Ishikawa (cell line): ENCODE results near the gene PRKN.

Source experiments
- CEBPB ChIP-seq: IDR thresholded peaks from 2 replicates; pipeline ENCODE4 v1.6.1; 2012
- CREB1 ChIP-seq: IDR thresholded peaks from 2 replicates; pipeline ENCODE4 v1.6.1; 2012; ENCODE audit warnings: low read depth
- EGR1 ChIP-seq: IDR thresholded peaks from 2 replicates; pipeline ENCODE4 v1.6.1; 2012
- EP300 ChIP-seq: IDR thresholded peaks from 2 replicates; pipeline ENCODE4 v1.6.1; 2012; ENCODE audit warnings: borderline replicate concordance
- FOXM1 ChIP-seq: IDR thresholded peaks from 2 replicates; pipeline ENCODE4 v1.6.1; 2012; ENCODE audit warnings: low read depth, borderline replicate concordance
- NFIC ChIP-seq: IDR thresholded peaks from 2 replicates; pipeline ENCODE4 v1.6.1; 2012
- RAD21 ChIP-seq: IDR thresholded peaks from 2 replicates; pipeline ENCODE4 v1.6.1; 2012; ENCODE audit warnings: low read depth
- REST ChIP-seq: IDR thresholded peaks from 2 replicates; pipeline ENCODE4 v1.6.1; 2012; ENCODE audit warnings: low read depth, mild to moderate bottlenecking
- TAF1 ChIP-seq: IDR thresholded peaks from 2 replicates; pipeline ENCODE4 v1.6.1; 2012; ENCODE audit warnings: low read depth, mild to moderate bottlenecking
- TCF12 ChIP-seq: IDR thresholded peaks from 2 replicates; pipeline ENCODE4 v1.6.1; 2012; ENCODE audit warnings: low read depth
- TEAD4 ChIP-seq: IDR thresholded peaks from 2 replicates; pipeline ENCODE4 v1.6.1; 2012
- YY1 ChIP-seq: IDR thresholded peaks from 2 replicates; pipeline ENCODE4 v1.6.1; 2012; ENCODE audit warnings: low read depth
- ZBTB7A ChIP-seq: IDR thresholded peaks from 2 replicates; pipeline ENCODE4 v1.6.1; 2012; ENCODE audit warnings: low read depth
- TF ChIP-seq, protein P1 (sequence below): IDR thresholded peaks from 2 replicates; pipeline ENCODE4 v1.6.1; 2012
- TF ChIP-seq, protein P2 (sequence below): IDR thresholded peaks from 2 replicates; pipeline ENCODE4 v1.6.1; 2012

PRKN gene

GRCh38 chr6:162358625-162359024, 368.9 kb downstream of the PRKN start:
- TF ChIP-seq CEBPB (no peak), NFIC (no peak), ZBTB7A (no peak), RAD21 (no peak), TEAD4 (no peak), EP300 (no peak), YY1 (no peak), FOXM1 (no peak), REST (no peak), TAF1 (no peak), EGR1 (no peak)
- TF ChIP-seq, protein P1, sequence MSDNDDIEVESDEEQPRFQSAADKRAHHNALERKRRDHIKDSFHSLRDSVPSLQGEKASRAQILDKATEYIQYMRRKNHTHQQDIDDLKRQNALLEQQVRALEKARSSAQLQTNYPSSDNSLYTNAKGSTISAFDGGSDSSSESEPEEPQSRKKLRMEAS = no peak
- TF ChIP-seq, protein P2, sequence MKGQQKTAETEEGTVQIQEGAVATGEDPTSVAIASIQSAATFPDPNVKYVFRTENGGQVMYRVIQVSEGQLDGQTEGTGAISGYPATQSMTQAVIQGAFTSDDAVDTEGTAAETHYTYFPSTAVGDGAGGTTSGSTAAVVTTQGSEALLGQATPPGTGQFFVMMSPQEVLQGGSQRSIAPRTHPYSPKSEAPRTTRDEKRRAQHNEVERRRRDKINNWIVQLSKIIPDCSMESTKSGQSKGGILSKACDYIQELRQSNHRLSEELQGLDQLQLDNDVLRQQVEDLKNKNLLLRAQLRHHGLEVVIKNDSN = no peak

DNA sequence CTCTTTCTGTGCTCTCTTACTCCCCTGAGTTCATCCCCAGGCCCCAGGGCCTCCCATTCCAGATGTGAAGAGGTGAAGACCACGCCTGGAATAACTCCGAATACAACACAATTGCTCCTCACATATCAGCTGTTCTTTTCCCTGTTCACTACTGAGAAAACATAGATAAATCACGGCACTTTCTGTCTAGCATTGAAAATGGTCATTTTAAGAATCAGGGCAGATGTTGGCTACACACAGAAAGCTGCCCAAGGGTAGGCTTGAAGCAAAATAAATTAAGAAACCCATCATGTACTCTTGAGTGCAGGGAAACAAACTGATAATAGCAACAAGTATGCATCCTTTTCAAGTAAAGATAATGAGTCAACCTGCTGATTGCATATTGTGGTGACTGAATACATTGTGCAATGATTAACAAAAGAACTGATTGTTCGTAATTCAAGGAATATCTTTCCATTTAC, 382.5 kb downstream of the PRKN start:
- TF ChIP-seq EP300 (no peak), FOXM1 (no peak), TEAD4 (no peak), EGR1 (no peak), ZBTB7A (no peak), TAF1 (no peak), CREB1 (no peak), CEBPB (no peak), RAD21 (no peak), TCF12 (no peak), YY1 (no peak), REST (no peak), NFIC (no peak)
- TF ChIP-seq, protein P1 = no peak
- TF ChIP-seq, protein P2 = no peak

DNA sequence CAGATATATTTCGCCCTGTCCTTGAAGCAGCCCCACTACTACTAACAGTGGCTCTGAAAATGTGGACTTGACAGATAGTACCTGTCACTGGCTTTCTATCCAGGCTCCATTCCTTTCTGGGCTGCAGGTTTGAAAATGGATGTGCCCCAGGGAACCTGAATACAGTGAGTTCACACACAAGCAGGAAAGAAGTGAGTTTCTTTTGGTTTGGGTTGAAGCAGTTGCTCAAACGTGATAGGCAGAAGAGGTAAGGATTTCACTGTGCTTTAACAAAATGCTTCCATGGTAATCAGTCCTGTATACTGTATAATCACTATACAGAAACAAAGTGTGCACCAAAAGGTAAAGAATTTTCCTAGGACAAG, 382.9 kb downstream of the PRKN start:
- TF ChIP-seq, protein P2 = no peak

DNA sequence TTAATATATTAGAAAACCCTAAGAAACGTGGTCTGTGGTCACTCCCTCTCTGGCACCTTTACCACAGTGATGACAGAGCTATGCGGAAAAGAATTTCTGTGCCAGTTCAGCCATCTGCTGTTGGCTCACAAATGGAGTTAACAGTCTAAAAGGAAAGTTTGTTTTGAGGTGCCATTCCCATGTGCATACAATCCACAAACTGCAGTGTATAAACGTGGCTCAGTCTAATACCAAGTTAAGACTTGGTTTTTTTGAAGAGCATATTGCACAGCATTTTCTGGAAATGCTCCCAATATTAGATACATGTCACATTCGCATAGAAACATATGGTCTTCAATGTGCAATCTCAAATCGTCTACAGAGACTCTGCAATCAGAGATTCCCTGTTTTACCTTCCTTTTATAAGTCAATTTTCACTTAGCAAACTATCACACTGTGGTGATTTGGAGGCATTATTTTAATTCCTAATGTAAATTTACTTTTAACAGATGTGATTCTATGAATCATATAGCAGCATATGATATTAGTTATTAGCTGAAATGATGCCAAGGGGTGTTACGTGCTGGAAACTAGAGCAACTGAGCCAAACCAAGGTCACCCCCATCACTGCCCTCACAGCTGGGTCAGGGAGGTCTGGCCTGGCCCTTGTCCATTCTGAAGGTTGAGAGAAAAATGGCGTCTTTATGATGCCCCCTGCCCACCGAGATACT, 383.5 kb downstream of the PRKN start:
- TF ChIP-seq TAF1 (no peak), CREB1 (no peak), REST (no peak), TCF12 (no peak), TEAD4 (no peak), FOXM1 (no peak), YY1 (no peak), RAD21 (no peak), ZBTB7A (no peak), CEBPB (no peak), EP300 (no peak), EGR1 (no peak), NFIC (no peak)
- TF ChIP-seq, protein P2 = no peak
- TF ChIP-seq, protein P1 = no peak
